ENCODE measurements around the gene CYBA.
A peak's percentile ranks its signal among the peaks of the same experiment; 100 is the strongest.

The CYBA gene

DNA sequence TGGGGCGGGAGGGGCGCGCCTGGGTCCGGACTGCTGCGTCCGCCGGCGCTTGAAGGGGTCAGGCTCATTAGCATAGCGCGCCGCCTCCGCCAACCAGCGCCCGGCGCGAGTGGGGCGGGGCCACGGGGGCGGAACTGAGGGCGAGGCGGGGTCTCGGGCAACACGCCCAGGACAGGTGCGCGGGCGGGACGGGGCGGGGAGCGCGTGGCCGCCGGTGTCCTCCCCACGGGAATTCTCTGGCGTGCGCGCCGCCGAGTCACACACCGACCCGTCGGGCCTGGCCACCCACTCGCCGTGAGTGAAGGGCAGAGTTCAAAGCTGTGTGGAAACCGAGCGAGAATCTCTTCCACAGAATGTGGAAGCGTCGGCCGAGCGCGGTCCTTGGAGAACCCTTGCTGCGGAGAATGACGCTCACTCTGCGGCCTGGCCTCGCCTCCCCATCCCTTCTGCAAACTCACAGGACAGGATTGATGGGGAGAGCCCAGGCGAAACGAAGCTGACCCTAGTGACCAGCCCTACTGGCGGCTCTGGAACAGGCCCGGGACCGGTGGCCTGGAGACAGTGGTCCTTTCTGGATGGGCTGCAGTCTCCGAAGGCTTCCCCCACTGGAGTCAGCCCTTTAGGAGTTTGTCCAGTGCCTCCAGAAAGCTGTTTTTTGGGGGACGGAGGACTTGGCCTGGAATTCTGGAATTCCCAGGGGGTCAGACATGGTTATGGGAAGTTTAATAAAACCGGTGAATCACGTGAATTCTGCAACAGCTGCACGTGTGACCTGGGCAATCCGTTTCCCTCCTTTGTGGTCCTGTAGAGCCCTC lies 35.8 kb upstream of the CYBA start, which contains the start of gene SNAI3:
Gene SNAI3, minus strand, starts transcription at position 69 of the 815 bp plus-strand sequence. CDS start 101 bp downstream, outside the sequence.
- no peak for DNase-seq (ENCODE audit: low read depth, low spot score)
- H3K36me3 ChIP-seq (ENCODE audit: control insufficient read depth, insufficient read depth, low read length), result no peaks in the 10 kb centered on the region; the same call in 1 of the 2 replicates
- no peak within 1 kb of the TSS for H3K27ac ChIP-seq (ENCODE audit: low read length)
- no CpG with 5 or more reads among the region's 65 CpGs for WGBS (ENCODE audit: insufficient coverage, insufficient read length)
- no peaks in the 10 kb centered on the region for H3K27me3 ChIP-seq (ENCODE audit: control insufficient read depth, insufficient read depth, low read length)
- H3K4me1 ChIP-seq (ENCODE audit: control insufficient read depth, insufficient read depth, low read length), result peaks cover 2% of the 10 kb centered on the region; the same call in 1 of the 2 replicates
- H3K4me3 ChIP-seq (ENCODE audit: low read length), result peak within 1 kb of the TSS; percentile 58; the same call in 1 of the 2 replicates
- no peaks in the 10 kb centered on the region for H3K9me3 ChIP-seq (ENCODE audit: control insufficient read depth, insufficient read depth, low read length)

DNA sequence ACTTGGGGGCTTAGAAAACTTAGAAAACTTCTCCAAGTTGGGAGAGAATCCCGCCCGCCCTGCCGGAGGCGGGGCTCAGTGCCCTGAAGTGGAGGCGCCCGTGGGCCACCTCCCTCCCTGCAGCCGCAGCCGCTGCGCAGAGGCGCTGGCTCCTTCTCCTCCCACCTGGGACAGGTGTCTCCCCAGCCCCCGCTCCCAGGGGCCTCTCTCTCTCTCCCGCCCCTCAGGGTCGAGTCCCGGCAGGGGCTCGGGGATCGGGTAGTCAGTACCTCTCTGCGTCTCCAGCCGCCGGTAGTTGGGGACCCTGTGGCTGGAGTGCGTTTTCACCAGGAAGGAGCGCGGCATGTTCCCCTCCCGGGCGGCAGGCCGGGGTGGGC lies 35.2 kb upstream of the CYBA start:
- DNase-seq (ENCODE audit: low read depth, low spot score), result no peak
- Histone ChIP-seq H3K27me3 (ENCODE audit: control insufficient read depth, insufficient read depth, low read length) (no peaks in the 10 kb centered on the region), H3K4me3 (ENCODE audit: low read length) (peak overlapping the region; percentile 58; the same call in 1 of the 2 replicates), H3K4me1 (ENCODE audit: control insufficient read depth, insufficient read depth, low read length) (peaks cover 2% of the 10 kb centered on the region; the same call in 1 of the 2 replicates), H3K9me3 (ENCODE audit: control insufficient read depth, insufficient read depth, low read length) (no peaks in the 10 kb centered on the region), H3K27ac (ENCODE audit: low read length) (no peak overlapping the region), H3K36me3 (ENCODE audit: control insufficient read depth, insufficient read depth, low read length) (no peaks in the 10 kb centered on the region; the same call in 1 of the 2 replicates)
- no CpG with 5 or more reads among the region's 25 CpGs for WGBS (ENCODE audit: insufficient coverage, insufficient read length)

GRCh38 chr16:88685156-88686061 lies 34.6 kb upstream of the CYBA start:
- Histone ChIP-seq H3K36me3 (ENCODE audit: control insufficient read depth, insufficient read depth, low read length) (no peaks in the 10 kb centered on the region; the same call in 1 of the 2 replicates), H3K27ac (ENCODE audit: low read length) (no peak overlapping the region), H3K27me3 (ENCODE audit: control insufficient read depth, insufficient read depth, low read length) (no peaks in the 10 kb centered on the region), H3K4me3 (ENCODE audit: low read length) (peak overlapping the region; percentile 58; the same call in 1 of the 2 replicates), H3K4me1 (ENCODE audit: control insufficient read depth, insufficient read depth, low read length) (peaks cover 2% of the 10 kb centered on the region; the same call in 1 of the 2 replicates), H3K9me3 (ENCODE audit: control insufficient read depth, insufficient read depth, low read length) (no peaks in the 10 kb centered on the region)
- WGBS (ENCODE audit: insufficient coverage, insufficient read length), result no CpG with 5 or more reads among the region's 33 CpGs
- DNase-seq (ENCODE audit: low read depth, low spot score), result no peak

GRCh38 chr16:88684569-88685155 lies 33.8 kb upstream of the CYBA start:
- Histone ChIP-seq H3K27ac (ENCODE audit: low read length) (no peak overlapping the region), H3K36me3 (ENCODE audit: control insufficient read depth, insufficient read depth, low read length) (no peaks in the 10 kb centered on the region; the same call in 1 of the 2 replicates), H3K4me3 (ENCODE audit: low read length) (no peak overlapping the region), H3K9me3 (ENCODE audit: control insufficient read depth, insufficient read depth, low read length) (no peaks in the 10 kb centered on the region), H3K4me1 (ENCODE audit: control insufficient read depth, insufficient read depth, low read length) (peaks cover 2% of the 10 kb centered on the region; the same call in 1 of the 2 replicates), H3K27me3 (ENCODE audit: control insufficient read depth, insufficient read depth, low read length) (no peaks in the 10 kb centered on the region)
- DNase-seq (ENCODE audit: low read depth, low spot score), result no peak
- no CpG with 5 or more reads among the region's 15 CpGs for WGBS (ENCODE audit: insufficient coverage, insufficient read length)

DNA sequence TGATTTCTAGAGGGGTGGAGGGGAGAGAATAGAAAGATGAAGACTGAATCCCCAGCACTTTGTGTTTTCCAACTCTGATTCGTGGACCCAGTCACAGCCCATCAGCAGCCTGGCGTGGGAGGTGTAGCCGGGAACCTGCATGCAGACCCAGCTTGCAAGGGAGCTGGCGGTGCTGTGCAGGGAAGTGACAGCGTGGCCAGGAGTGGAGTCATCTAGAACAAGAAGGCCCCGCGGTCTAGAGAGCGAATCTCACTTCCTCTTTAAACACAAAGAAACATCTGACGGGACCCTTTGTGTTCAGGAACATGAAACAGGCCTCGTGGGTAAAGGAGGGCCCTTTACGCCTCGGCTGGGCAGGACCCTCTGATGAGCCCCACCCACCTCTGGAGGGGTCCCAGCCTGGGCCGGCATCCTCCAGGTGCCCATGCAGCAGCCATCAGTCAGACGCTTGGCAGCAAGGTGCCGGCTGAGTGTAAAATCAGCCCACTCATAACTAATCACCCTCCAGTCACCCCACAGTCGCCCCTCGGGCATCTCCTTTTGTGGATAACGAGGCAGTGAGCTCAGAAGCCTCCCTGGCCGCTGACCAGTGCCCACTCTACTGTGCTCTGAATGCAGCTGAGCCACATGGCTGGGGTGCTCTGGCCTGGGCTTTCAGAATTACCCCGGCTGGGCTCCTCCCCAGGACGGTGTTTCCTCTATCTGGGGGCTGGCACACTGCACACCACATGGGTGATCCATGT lies 31.0 kb upstream of the CYBA start:
- no peaks in the 10 kb centered on the region for H3K9me3 ChIP-seq (ENCODE audit: control insufficient read depth, insufficient read depth, low read length)
- H3K4me3 ChIP-seq (ENCODE audit: low read length), result no peak overlapping the region
- H3K36me3 ChIP-seq (ENCODE audit: control insufficient read depth, insufficient read depth, low read length), result no peaks in the 10 kb centered on the region; the same call in 1 of the 2 replicates
- no peak overlapping the region for H3K27ac ChIP-seq (ENCODE audit: low read length)
- peaks cover 2% of the 10 kb centered on the region; the same call in 1 of the 2 replicates for H3K4me1 ChIP-seq (ENCODE audit: control insufficient read depth, insufficient read depth, low read length)
- no CpG with 5 or more reads among the region's 21 CpGs for WGBS (ENCODE audit: insufficient coverage, insufficient read length)
- H3K27me3 ChIP-seq (ENCODE audit: control insufficient read depth, insufficient read depth, low read length), result no peaks in the 10 kb centered on the region
- no peak for DNase-seq (ENCODE audit: low read depth, low spot score)

GRCh38 chr16:88681084-88681680 lies 30.3 kb upstream of the CYBA start:
- H3K27me3 ChIP-seq (ENCODE audit: control insufficient read depth, insufficient read depth, low read length), result no peaks in the 10 kb centered on the region
- peaks cover 3% of the 10 kb centered on the region; the same call in 1 of the 2 replicates for H3K36me3 ChIP-seq (ENCODE audit: control insufficient read depth, insufficient read depth, low read length)
- H3K4me1 ChIP-seq (ENCODE audit: control insufficient read depth, insufficient read depth, low read length), result no peaks in the 10 kb centered on the region
- no CpG with 5 or more reads among the region's 31 CpGs for WGBS (ENCODE audit: insufficient coverage, insufficient read length)
- no peak overlapping the region for H3K4me3 ChIP-seq (ENCODE audit: low read length)
- DNase-seq (ENCODE audit: low read depth, low spot score), result no peak
- H3K9me3 ChIP-seq (ENCODE audit: control insufficient read depth, insufficient read depth, low read length), result no peaks in the 10 kb centered on the region
- H3K27ac ChIP-seq (ENCODE audit: low read length), result no peak overlapping the region

GRCh38 chr16:88680554-88681083 lies 29.8 kb upstream of the CYBA start:
- Histone ChIP-seq H3K27me3 (ENCODE audit: control insufficient read depth, insufficient read depth, low read length) (no peaks in the 10 kb centered on the region), H3K4me3 (ENCODE audit: low read length) (no peak overlapping the region), H3K4me1 (ENCODE audit: control insufficient read depth, insufficient read depth, low read length) (no peaks in the 10 kb centered on the region), H3K36me3 (ENCODE audit: control insufficient read depth, insufficient read depth, low read length) (peaks cover 3% of the 10 kb centered on the region; the same call in 1 of the 2 replicates), H3K9me3 (ENCODE audit: control insufficient read depth, insufficient read depth, low read length) (no peaks in the 10 kb centered on the region), H3K27ac (ENCODE audit: low read length) (no peak overlapping the region)
- DNase-seq (ENCODE audit: low read depth, low spot score), result no peak
- no CpG with 5 or more reads among the region's 5 CpGs for WGBS (ENCODE audit: insufficient coverage, insufficient read length)

- Histone ChIP-seq H3K4me1 (ENCODE audit: control insufficient read depth, insufficient read depth, low read length) (no peaks in the 10 kb centered on the region), H3K27ac (ENCODE audit: low read length) (no peak overlapping the region)
Observed at GRCh38 chr16:88678224-88678979, 27.5 kb upstream of the CYBA start.

DNA sequence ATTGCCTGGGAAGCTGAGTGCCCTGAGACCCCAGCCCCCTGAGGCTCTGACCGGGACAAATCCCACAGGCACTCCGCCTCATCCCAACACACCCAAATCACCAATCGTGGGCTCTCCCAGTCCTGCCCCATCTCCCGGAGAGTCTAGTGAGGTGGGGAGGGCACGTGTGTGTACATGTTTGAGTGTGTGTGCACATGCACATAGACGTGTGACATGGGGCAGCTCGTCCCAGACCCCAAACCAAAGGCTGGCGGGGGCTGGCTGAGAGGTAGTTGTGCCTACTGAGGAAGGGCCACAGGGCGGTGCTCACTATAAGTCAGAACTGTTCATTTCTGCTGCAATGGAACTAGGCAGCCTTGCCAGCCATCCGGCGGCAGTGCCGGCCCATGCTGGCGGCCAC lies 26.9 kb upstream of the CYBA start:
- Histone ChIP-seq H3K4me1 (ENCODE audit: control insufficient read depth, insufficient read depth, low read length) (no peaks in the 10 kb centered on the region), H3K4me3 (ENCODE audit: low read length) (no peak overlapping the region), H3K9me3 (ENCODE audit: control insufficient read depth, insufficient read depth, low read length) (no peaks in the 10 kb centered on the region), H3K27ac (ENCODE audit: low read length) (no peak overlapping the region), H3K36me3 (ENCODE audit: control insufficient read depth, insufficient read depth, low read length) (peaks cover 3% of the 10 kb centered on the region; the same call in 1 of the 2 replicates), H3K27me3 (ENCODE audit: control insufficient read depth, insufficient read depth, low read length) (no peaks in the 10 kb centered on the region)
- WGBS (ENCODE audit: insufficient coverage, insufficient read length), result no CpG with 5 or more reads among the region's 13 CpGs
- DNase-seq (ENCODE audit: low read depth, low spot score), result no peak

More at GRCh38 chr16:88678224-88678979, 27.5 kb upstream of the CYBA start:
- Histone ChIP-seq H3K36me3 (ENCODE audit: control insufficient read depth, insufficient read depth, low read length) (peaks cover 3% of the 10 kb centered on the region; the same call in 1 of the 2 replicates), H3K27me3 (ENCODE audit: control insufficient read depth, insufficient read depth, low read length) (no peaks in the 10 kb centered on the region), H3K4me3 (ENCODE audit: low read length) (no peak overlapping the region), H3K9me3 (ENCODE audit: control insufficient read depth, insufficient read depth, low read length) (no peaks in the 10 kb centered on the region)
- DNase-seq (ENCODE audit: low read depth, low spot score), result no peak
- no CpG with 5 or more reads among the region's 32 CpGs for WGBS (ENCODE audit: insufficient coverage, insufficient read length)
